T-helper 2 cell (primary cell): ENCODE measurements around the gene HDHD5.
A peak's percentile ranks its signal among the peaks of the same experiment; 100 is the strongest.

ENCODE experiments used
- DNase-seq, 5 experiments: peaks; one replicate each; pipeline versions ENCODE4 v3.0.0 to v3.0.0-alpha.2; 2012 to 2022

HDHD5 gene

GRCh38 chr22:17105143-17106129, 53.6 kb downstream of the HDHD5 start:
- no peak for DNase-seq

DNA sequence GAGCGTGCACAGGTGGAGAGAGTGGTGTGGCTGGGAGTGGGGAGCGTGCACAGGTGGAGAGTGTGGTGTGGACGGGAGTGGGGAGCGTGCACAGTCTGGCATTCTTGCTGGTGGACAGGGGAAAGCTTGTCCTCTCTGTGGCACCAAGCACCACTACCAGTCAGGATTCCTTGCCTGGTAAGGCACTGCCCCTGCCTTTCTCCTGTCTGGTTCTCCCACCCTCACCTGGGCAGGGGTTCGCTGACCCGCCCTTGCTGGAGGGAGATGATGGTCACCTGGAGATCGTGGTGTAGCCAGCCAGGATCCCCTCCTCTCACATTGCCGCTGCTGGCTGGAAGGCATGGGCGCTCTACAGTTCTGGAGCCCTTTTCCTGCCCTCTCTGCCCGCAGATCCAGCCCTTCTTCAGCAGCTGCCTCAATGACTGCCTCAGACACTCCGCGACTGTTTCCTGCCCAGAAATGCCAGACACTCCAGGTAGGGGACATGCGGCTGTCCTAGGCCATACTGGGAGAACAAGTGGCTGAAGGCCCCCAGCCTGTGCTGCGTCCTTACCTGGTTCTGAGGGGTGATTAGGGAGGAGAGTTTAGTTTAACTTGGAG, 54.6 kb downstream of the HDHD5 start:
- no peak for DNase-seq

DNA sequence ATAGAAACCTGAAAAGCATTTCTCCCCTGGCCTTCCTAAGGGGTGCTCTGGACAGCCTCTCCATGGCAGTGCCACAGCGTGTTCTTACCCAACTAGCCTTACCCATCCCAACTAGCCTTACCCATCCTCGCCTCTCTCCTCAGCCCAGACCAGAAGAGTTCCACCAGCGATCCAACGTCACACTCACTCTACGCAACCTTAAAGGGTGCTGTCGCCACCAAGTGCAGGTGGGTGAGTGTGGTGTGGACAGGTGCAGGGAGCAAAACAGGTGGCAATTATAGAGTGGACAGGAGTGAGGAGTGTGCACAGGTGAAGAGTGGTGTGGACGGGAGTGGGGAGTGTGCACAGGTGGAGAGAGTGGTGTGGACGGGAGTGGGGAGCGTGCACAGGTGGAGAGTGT, 55.7 kb downstream of the HDHD5 start:
- DNase-seq, result no peak

- DNase-seq, result no peak
Observed at GRCh38 chr22:17102297-17102667, 56.8 kb downstream of the HDHD5 start.

DNA sequence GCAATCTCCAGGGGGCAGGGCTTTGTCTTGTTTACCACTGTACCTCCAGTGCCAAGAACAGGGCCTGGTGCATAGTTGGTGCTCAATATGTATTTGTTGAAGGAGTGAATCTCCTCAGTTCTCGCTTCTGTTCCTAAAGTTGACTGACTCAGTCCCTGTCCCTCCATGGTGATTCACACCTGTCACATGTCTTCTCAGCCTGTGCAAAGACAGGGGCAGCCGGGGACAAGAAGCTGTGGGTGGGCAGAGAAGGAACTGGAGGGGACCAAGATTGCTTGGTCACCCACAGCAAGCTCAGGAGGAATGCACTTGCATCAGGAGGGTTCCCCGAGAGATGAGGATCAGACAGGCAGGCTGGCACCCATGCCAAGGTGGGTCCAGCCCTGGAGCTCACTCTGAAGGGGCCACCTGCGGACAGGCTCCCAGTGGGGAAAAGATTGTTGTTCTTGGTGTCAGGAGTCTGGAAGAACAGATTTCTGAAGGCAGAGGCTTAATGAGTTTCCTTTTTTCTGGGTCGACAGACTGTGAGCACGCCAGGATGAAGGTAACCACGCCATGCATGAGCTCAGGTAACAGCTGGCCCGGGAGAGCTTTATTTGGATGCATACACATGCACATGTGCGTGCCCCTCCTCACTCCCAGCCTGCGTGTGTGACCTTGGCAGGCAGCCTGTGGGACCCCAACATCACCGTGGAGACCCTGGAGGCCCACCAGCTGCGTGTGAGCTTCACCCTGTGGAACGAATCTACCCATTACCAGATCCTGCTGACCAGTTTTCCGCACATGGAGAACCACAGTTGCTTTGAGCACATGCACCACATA, 57.4 kb downstream of the HDHD5 start:
- DNase-seq, result no peak

- DNase-seq, result no peak
Observed at GRCh38 chr22:17100621-17101020, 58.5 kb downstream of the HDHD5 start.

GRCh38 chr22:17098379-17098819, 60.7 kb downstream of the HDHD5 start:
- DNase-seq, result peak in 2 of 5 experiments; percentile 49 to 82

DNA sequence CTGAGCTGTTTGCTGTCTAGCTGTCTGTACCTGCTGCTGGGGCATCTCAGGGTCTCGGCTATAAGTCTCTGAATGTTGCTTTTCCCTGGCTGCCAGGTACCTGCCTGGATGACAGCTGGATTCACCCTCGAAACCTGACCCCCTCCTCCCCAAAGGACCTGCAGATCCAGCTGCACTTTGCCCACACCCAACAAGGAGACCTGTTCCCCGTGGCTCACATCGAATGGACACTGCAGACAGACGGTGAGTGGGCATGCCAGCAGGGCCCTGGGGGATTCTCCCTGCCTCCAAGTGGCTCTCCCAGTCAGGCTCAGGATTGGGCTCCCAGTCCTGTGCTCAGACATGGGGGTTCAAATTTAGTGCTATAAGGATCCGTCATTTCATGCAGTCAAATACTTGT, 61.4 kb downstream of the HDHD5 start:
- DNase-seq, result no peak

DNA sequence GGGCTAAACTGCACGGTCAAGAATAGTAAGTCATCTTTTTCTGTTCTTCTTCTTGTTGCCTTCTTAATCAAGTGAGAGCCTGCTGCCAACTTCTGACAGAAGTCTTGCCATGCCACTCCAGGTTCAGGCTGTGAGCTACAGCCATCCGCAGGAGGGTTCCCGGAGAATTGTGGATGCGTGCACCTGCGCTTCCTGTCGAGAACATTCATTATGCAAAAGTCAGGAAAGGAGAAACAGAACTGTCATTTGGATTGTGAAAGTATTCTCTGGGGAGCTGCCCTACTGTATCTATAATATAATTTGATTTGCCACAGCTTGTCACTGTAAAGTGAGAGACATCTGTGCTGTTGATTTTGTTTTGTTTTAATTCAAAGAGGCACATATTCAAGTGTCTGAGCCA, 62.0 kb downstream of the HDHD5 start:
- DNase-seq, result no peak

DNA sequence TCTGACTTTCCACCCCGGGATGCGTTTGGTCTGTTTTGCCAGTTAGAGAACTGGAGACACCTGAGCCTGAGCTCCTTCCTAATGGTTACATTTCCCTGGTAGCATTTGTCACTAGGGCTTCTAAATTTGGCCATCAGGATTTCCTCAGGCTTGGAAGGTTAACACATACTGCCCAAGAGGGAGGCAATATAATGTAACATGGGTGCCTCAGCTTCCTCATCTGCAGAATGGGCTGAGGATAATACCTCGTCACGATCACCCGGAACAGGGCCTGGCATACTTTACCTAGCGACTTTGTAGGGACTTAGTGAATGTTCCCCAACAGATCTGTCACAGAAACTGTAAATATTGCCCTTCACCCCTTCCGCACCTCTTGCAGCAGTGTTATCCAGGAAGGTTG, 63.0 kb downstream of the HDHD5 start:
- no peak for DNase-seq

GRCh38 chr22:17095538-17095937, 63.5 kb downstream of the HDHD5 start:
- no peak for DNase-seq

GRCh38 chr22:17093081-17093480, 66.0 kb downstream of the HDHD5 start:
- no peak for DNase-seq

DNA sequence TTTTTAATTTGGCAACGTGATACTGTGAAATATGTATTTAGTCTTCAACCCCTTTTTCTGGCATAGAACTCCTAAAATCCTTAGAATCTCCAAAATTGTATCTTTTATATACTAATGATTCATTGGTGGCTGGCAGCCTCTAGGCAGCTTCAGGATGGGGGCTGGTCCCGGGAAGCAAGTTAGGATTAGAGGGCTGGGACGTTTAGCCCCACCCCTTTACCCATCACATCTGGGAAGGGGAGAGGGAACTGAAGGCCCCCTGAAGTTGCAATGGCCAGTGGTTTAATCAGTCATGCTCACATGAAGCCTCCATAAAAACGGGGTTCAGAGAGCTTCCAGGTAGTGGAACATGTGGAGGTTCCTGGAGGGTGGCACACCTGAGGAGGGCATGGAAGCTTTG, 67.2 kb downstream of the HDHD5 start:
- no peak for DNase-seq

- DNase-seq, result no peak
Observed at GRCh38 chr22:17090550-17090949, 68.5 kb downstream of the HDHD5 start.
